NCI-H748 (cell line): ENCODE results near the gene FOXF2.

Experiments
- DNase-seq: peaks from one replicate; lab custom pipeline; 2025; ENCODE audit not compliant: unreplicated experiment; lab: John Stamatoyannopoulos, UW

The FOXF2 gene

DNA sequence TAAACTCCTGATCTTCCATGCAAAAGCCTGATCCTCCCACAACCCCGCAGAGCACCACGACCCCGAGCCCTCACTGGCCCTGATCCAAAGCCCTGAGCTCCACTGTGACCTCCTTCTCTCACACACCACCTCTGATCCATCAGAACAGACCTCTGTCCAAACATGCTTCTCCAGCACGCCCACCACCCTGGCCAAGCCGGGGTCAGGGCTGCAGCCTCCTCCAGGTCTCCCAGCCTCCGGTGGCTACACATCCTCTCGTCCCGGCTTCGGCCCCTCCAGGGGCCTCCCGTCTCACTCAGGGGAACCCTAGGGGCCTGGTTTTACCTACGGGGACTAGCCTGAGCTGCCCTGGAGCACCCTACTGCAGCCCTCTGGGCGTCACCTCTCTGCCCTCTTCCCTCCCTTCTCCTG is 49.1 kb downstream of the FOXF2 start:
- no peak for DNase-seq

DNA sequence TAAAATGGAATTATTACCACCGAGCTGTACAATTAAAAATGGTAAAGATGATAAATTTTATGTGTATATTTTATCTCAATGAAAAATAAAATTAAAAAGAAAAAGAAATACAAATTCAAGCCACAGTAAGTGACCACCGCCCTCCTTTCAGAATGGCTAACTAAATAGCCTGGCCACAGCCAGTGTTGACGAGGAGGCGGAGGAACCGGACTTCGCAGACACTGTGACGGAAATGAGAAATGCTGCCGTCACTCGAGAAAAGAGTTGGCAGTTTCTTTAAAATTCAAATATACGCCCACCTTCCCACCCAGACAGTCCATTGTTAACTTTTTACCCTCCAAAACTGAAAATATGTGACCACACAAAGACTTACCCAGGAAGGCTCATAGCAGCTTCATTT is 50.0 kb downstream of the FOXF2 start:
- no peak for DNase-seq

DNA sequence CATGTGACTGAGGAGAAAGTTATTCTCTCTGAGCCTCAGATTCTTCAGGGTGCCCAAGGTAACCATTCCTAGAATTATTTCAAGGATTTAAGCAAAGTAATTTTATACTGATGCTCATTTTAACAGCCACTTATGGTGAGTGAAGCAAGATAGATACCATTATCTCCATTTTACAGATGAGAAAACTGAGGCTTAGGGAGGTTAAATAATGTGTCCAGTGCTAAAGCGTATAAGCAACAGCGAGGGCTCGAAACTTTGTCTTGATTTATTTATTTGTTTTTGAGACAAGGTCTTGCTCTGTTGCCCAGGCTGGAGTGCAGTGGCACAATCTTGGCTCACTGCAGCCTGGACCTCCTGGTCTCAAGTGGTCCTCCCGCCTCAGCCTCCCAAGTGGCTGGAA is 53.6 kb downstream of the FOXF2 start:
- DNase-seq: no peak
